ENCODE measurements around the gene STK10.

DNA sequence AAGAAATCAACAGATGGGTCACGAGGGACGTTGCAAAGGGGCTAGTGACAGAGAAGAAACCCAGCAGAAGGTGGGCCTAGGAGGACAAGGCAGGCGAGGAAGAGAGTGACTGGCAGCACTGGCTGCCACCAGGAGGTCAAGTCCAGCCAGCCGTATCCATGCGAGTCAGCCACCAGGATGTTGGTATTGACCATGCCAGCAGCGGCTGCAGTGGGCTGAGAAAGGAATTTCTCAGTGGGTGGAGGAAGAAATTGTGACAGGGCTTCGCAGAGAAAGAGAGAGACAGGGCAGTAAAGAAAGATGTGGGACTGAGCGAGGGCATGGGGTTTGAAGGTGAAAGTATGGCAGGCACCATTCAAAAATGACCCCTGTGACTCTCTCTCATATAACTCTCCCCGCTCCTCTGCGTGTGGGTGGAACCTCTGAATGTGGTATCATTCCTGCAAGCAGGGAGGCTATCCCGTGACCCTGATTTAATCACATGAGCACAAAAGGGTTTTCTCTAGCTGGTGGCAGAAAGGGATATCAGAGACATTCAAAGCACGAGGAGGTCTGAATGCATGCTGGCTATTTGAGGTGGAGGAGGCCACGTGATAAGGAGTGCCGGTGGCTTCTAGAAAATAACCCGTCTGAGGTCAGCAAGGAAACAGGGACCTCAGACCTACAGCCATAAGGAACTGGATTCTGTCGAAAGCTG is 136.2 kb downstream of the STK10 start:
- TF ChIP-seq EZH2 (IDR thresholded peaks at IDR 0.05; ENCODE audit: borderline replicate concordance, low read depth, low read length, severe bottlenecking): no peak
- TF ChIP-seq, protein P1, sequence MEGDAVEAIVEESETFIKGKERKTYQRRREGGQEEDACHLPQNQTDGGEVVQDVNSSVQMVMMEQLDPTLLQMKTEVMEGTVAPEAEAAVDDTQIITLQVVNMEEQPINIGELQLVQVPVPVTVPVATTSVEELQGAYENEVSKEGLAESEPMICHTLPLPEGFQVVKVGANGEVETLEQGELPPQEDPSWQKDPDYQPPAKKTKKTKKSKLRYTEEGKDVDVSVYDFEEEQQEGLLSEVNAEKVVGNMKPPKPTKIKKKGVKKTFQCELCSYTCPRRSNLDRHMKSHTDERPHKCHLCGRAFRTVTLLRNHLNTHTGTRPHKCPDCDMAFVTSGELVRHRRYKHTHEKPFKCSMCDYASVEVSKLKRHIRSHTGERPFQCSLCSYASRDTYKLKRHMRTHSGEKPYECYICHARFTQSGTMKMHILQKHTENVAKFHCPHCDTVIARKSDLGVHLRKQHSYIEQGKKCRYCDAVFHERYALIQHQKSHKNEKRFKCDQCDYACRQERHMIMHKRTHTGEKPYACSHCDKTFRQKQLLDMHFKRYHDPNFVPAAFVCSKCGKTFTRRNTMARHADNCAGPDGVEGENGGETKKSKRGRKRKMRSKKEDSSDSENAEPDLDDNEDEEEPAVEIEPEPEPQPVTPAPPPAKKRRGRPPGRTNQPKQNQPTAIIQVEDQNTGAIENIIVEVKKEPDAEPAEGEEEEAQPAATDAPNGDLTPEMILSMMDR (IDR thresholded peaks at IDR 0.05; ENCODE audit: borderline replicate concordance, extremely low read depth, low read length, poor library complexity, severe bottlenecking): no peak
